ENCODE measurements around the gene NT5C2. TPM values are rescaled to one million over a fixed set of nuclear protein-coding genes. Genes with fewer than 3 reads are reported as not detected.

Gene NT5C2
- polyA plus RNA-seq, 3 donors = 68.6 to 116 (median 81.8) TPM

DNA sequence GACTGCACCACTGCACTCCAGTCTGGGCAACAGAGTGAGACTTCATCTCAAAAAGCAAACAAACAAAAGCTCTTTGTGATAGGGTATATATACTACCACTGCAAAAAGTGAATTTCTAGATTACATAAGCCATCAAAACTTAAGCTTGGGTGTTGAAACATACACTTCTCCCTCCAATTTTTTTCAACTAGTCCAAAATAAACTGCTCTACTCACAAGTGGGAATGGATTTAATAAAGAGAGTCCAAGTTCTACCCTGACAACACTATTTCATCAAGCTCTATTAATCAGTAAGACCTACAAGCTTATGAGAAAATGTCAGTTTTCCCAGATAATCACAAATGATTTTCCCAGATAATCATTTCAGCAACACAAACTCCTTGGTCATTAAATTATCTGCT, 82.7 kb downstream of the NT5C2 start:
- H3K79me2 ChIP-seq (ENCODE audit: insufficient read depth, low read length) = peaks cover 89% of the 10 kb centered on the region
- H3K4me3 ChIP-seq (replicated peaks in 1 of 3; ENCODE audit: low read depth in 2 of 3, low read length in 3 of 3) = no peak overlapping the region
- Mint-ChIP-seq H3K4me1 (peaks cover 28% of the 10 kb centered on the region), H3K9me3 (no peaks in the 10 kb centered on the region), H3K4me3 (no peak overlapping the region), H3K36me3 (peaks cover 39 to 59% of the 10 kb centered on the region in 2 donors), H3K27me3 (ENCODE audit: low read depth in 3 of 3) (no peaks in the 10 kb centered on the region), H3K27ac (peak overlapping the region in 2 of 7 donors; percentile 33 to 35)
- H2AFZ ChIP-seq (ENCODE audit: insufficient read depth, low read depth, low read length, poor library complexity, severe bottlenecking) = no peak overlapping the region
- DNase-seq = no peak
- no peaks in the 10 kb centered on the region for H3K27me3 ChIP-seq (ENCODE audit: control insufficient read depth in 2 of 2, insufficient read depth in 2 of 2, low read length in 2 of 2)
- intact Hi-C loops (cut with micrococcal nuclease) = loop anchor here in 1 of 2 donors (10.0 kb wide), 1 partner anchor 134 kb away; the partner anchor contains the start of gene RPEL1
- H3K27ac ChIP-seq (ENCODE audit: low read depth in 1 of 2, low read length in 2 of 2) = peak overlapping the region in 1 of 2 donors; percentile 6
- H3K4me1 ChIP-seq (ENCODE audit: control insufficient read depth in 1 of 2, insufficient read depth in 2 of 2, low read length in 2 of 2) = peaks cover 4 to 9% of the 10 kb centered on the region in 2 donors
- H3K9ac ChIP-seq (ENCODE audit: insufficient read depth, low read length, poor library complexity, severe bottlenecking) = no peak overlapping the region
- peaks cover 30 to 68% of the 10 kb centered on the region in 2 donors for H3K36me3 ChIP-seq (replicated peaks in 1 of 2; ENCODE audit: control insufficient read depth in 1 of 2, insufficient read depth in 2 of 2, low read length in 2 of 2)
- TF ChIP-seq, protein P1, sequence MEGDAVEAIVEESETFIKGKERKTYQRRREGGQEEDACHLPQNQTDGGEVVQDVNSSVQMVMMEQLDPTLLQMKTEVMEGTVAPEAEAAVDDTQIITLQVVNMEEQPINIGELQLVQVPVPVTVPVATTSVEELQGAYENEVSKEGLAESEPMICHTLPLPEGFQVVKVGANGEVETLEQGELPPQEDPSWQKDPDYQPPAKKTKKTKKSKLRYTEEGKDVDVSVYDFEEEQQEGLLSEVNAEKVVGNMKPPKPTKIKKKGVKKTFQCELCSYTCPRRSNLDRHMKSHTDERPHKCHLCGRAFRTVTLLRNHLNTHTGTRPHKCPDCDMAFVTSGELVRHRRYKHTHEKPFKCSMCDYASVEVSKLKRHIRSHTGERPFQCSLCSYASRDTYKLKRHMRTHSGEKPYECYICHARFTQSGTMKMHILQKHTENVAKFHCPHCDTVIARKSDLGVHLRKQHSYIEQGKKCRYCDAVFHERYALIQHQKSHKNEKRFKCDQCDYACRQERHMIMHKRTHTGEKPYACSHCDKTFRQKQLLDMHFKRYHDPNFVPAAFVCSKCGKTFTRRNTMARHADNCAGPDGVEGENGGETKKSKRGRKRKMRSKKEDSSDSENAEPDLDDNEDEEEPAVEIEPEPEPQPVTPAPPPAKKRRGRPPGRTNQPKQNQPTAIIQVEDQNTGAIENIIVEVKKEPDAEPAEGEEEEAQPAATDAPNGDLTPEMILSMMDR (IDR thresholded peaks at IDR 0.05) = no peak
- peaks cover 100% of the 10 kb centered on the region for H4K20me1 ChIP-seq (ENCODE audit: insufficient read depth, low read length)
- H3K4me2 ChIP-seq (replicated peaks; ENCODE audit: extremely low read depth, low read length, poor library complexity, severe bottlenecking) = no peak overlapping the region
- H3K9me3 ChIP-seq (replicated peaks in 1 of 2; ENCODE audit: control insufficient read depth in 1 of 2, insufficient read depth in 1 of 2, low read length in 2 of 2) = no peaks in the 10 kb centered on the region

GRCh38 chr10:103109821-103110220, 83.3 kb downstream of the NT5C2 start:
- H3K4me2 ChIP-seq (replicated peaks; ENCODE audit: extremely low read depth, low read length, poor library complexity, severe bottlenecking) = no peak overlapping the region
- no peaks in the 10 kb centered on the region for H3K27me3 Mint-ChIP-seq (ENCODE audit: low read depth in 3 of 3)
- H3K9me3 ChIP-seq (replicated peaks in 1 of 2; ENCODE audit: control insufficient read depth in 1 of 2, insufficient read depth in 1 of 2, low read length in 2 of 2) = no peaks in the 10 kb centered on the region
- intact Hi-C loops (cut with micrococcal nuclease) = loop anchor here in 1 of 2 donors (10.0 kb wide), 1 partner anchor 135 kb away; the partner anchor contains the start of gene RPEL1
- TF ChIP-seq, protein P1 (IDR thresholded peaks at IDR 0.05) = no peak
- peaks cover 83% of the 10 kb centered on the region for H3K79me2 ChIP-seq (ENCODE audit: insufficient read depth, low read length)
- H3K27ac ChIP-seq (ENCODE audit: low read depth in 1 of 2, low read length in 2 of 2) = peak overlapping the region in 1 of 2 donors; percentile 6
- H3K27me3 ChIP-seq (ENCODE audit: control insufficient read depth in 2 of 2, insufficient read depth in 2 of 2, low read length in 2 of 2) = no peaks in the 10 kb centered on the region
- H3K4me1 Mint-ChIP-seq = peaks cover 28% of the 10 kb centered on the region
- peaks cover 4 to 9% of the 10 kb centered on the region in 2 donors for H3K4me1 ChIP-seq (ENCODE audit: control insufficient read depth in 1 of 2, insufficient read depth in 2 of 2, low read length in 2 of 2)
- H3K9me3 Mint-ChIP-seq = no peaks in the 10 kb centered on the region
- H3K27ac Mint-ChIP-seq = peak overlapping the region in 1 of 7 donors; percentile 33
- no peak overlapping the region for H2AFZ ChIP-seq (ENCODE audit: insufficient read depth, low read depth, low read length, poor library complexity, severe bottlenecking)
- peak in 1 of 3 donors; percentile 7 for DNase-seq
- H4K20me1 ChIP-seq (ENCODE audit: insufficient read depth, low read length) = peaks cover 97% of the 10 kb centered on the region
- no peak overlapping the region for H3K9ac ChIP-seq (ENCODE audit: insufficient read depth, low read length, poor library complexity, severe bottlenecking)
- WGBS (ENCODE audit: insufficient coverage) = no CpG with 5 or more reads among the region's 2 CpGs
- H3K4me3 ChIP-seq (replicated peaks in 1 of 3; ENCODE audit: low read depth in 2 of 3, low read length in 3 of 3) = no peak overlapping the region
- H3K4me3 Mint-ChIP-seq = no peak overlapping the region
- peaks cover 38 to 58% of the 10 kb centered on the region in 2 donors for H3K36me3 Mint-ChIP-seq
- peaks cover 33 to 68% of the 10 kb centered on the region in 2 donors for H3K36me3 ChIP-seq (replicated peaks in 1 of 2; ENCODE audit: control insufficient read depth in 1 of 2, insufficient read depth in 2 of 2, low read length in 2 of 2)

All from CD14-positive monocyte (primary cell).